Keratinocyte (primary cell): Measurements from ENCODE around the gene MEFV. TPM values are rescaled to one million over a fixed set of nuclear protein-coding genes. Genes with fewer than 3 reads are reported as not detected.

Experiments
- DNase-seq: peaks from one replicate; pipeline ENCODE4 v3.0.0-alpha.2; 2011; ENCODE audit warnings: low read depth, missing footprints, low spot score
- FAIRE-seq: peaks from 2 replicates; lab custom pipeline; 2011; peaks lifted over from hg19 to GRCh38; lab: Jason Lieb, UNC
- H2AFZ ChIP-seq: 2 replicates; pipeline ENCODE4 v1.6.0; 2012; ENCODE audit warnings: low read length, control low read depth, inconsistent platforms; ENCODE audit not compliant: control insufficient read depth
- H3K27ac ChIP-seq: 2 replicates; pipeline ENCODE4 v1.5.1; 2011; ENCODE audit warnings: low read length; ENCODE audit not compliant: control insufficient read depth, insufficient read depth
- H3K27me3 ChIP-seq: 3 replicates; pipeline ENCODE4 v1.6.0; 2011; ENCODE audit warnings: low read length; ENCODE audit not compliant: control insufficient read depth, insufficient read depth; ENCODE audit errors: extremely low read depth
- H3K36me3 ChIP-seq, 2 experiments: 2 replicates in 1 of 2; 3 replicates in 1 of 2; pipeline ENCODE4 v1.5.1; 2011; ENCODE audit warnings: low read length in 2 of 2, mild to moderate bottlenecking in 1 of 2; ENCODE audit not compliant: control insufficient read depth in 2 of 2, insufficient read depth in 2 of 2; ENCODE audit errors: extremely low read depth in 1 of 2
- H3K4me1 ChIP-seq: 3 replicates; pipeline ENCODE4 v1.5.1; 2011; ENCODE audit warnings: low read length; ENCODE audit not compliant: control insufficient read depth, insufficient read depth; ENCODE audit errors: extremely low read depth
- H3K4me2 ChIP-seq: 3 replicates; pipeline ENCODE4 v1.6.0; 2011; ENCODE audit warnings: low read depth, low read length; ENCODE audit not compliant: control insufficient read depth, insufficient read depth; ENCODE audit errors: extremely low read depth
- H3K4me3 ChIP-seq, 3 experiments: fragments of 200-600 bp in 1 of 3; sonication (generic) in 1 of 3; 2 replicates in 2 of 3; 3 replicates in 1 of 3; pipeline ENCODE4 v1.5.1; 2011 to 2016; ENCODE audit warnings: low read length in 3 of 3, mild to moderate bottlenecking in 3 of 3, control low read depth in 2 of 3, inconsistent platforms in 1 of 3, low read depth in 1 of 3, mixed read lengths in 1 of 3, mixed run types in 1 of 3, moderate library complexity in 1 of 3; ENCODE audit not compliant: control insufficient read depth in 2 of 3, insufficient read depth in 2 of 3; ENCODE audit errors: extremely low read depth in 1 of 3
- H3K79me2 ChIP-seq: 2 replicates; pipeline ENCODE4 v1.6.0; 2012; ENCODE audit warnings: low read length; ENCODE audit not compliant: control insufficient read depth, insufficient read depth
- H3K9ac ChIP-seq: 3 replicates; pipeline ENCODE4 v1.6.0; 2011; ENCODE audit warnings: low read length; ENCODE audit not compliant: control insufficient read depth, insufficient read depth; ENCODE audit errors: extremely low read depth
- H3K9me1 ChIP-seq: 3 replicates; pipeline ENCODE4 v1.6.0; 2011; ENCODE audit warnings: low read length; ENCODE audit not compliant: control insufficient read depth, insufficient read depth; ENCODE audit errors: extremely low read depth
- H3K9me3 ChIP-seq: 2 replicates; pipeline ENCODE4 v1.5.1; 2012; ENCODE audit warnings: low read depth, low read length; ENCODE audit not compliant: control insufficient read depth
- H4K20me1 ChIP-seq: 3 replicates; pipeline ENCODE4 v1.6.0; 2011; ENCODE audit warnings: low read length; ENCODE audit not compliant: control insufficient read depth, insufficient read depth; ENCODE audit errors: extremely low read depth
- CTCF ChIP-seq, 3 experiments: IDR thresholded peaks in 1 of 3; conservative IDR thresholded peaks in 1 of 3; optimal IDR thresholded peaks in 1 of 3; 2 replicates in 2 of 3; 3 replicates in 1 of 3; pipeline versions ENCODE3 to v1.5.1; 2011; ENCODE audit warnings: low read length in 3 of 3, mild to moderate bottlenecking in 3 of 3, moderate library complexity in 2 of 3, control low read depth in 1 of 3, inconsistent platforms in 1 of 3; ENCODE audit not compliant: insufficient read depth in 2 of 3; ENCODE audit errors: extremely low read depth in 1 of 3
- EZH2 ChIP-seq: IDR thresholded peaks from one replicate; pipeline ENCODE4 v1.6.1; 2012; ENCODE audit warnings: inconsistent platforms, mild to moderate bottlenecking, low read length, moderate library complexity
- dilution Hi-C: fragments of 300-500 bp; cut with MboI; formaldehyde crosslinking; loops from one replicate; pipeline ENCODE4 v1.7.0; 2020; ENCODE audit warnings: low sequenced_read_pairs; ENCODE audit not compliant: extremely low pct_ligation_motif_present
- polyA plus RNA-seq, 5 experiments: library from polyadenylated mRNA; depleted of rRNA in 3 of 5; stranded (reverse) in 3 of 5; stranded (forward) in 1 of 5; unstranded in 1 of 5; fragments of >200 nt; gene quantifications; 1 replicate in 1 of 5; 2 replicates in 3 of 5; 3 replicates in 1 of 5; pipeline versions ENCODE4 v1.2.1 to v1.2.3, GENCODE V29; 2011 to 2012; ENCODE audit warnings: missing spikeins in 2 of 5, low read depth in 1 of 5, low replicate concordance in 1 of 5

MEFV gene
- polyA plus RNA-seq, 1 donor (not counting 4 experiments of a cell fraction or from before 2014, with no cell fraction given), result not detected

DNA sequence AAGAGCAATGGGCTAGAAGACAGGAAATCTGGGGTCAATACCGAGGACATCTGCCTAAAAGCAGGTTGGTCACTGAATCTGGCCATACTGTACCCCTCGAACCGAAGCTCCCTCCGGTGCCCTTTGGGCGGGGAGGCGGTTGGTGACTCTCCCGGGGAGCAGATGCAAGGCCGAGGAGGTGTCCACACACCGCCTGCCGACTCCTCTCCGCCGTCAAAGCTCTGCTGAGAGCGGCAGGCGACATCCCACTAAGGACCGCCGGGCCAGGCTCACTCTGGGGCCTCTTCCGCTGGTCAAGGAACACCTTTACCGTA lies 21.9 kb downstream of the MEFV start:
- H3K9me1 ChIP-seq, result no peaks in the 10 kb centered on the region
- H3K27ac ChIP-seq, result peak overlapping the region; percentile 84
- FAIRE-seq (no peak), DNase-seq (no peak)
- no peaks in the 10 kb centered on the region for H3K27me3 ChIP-seq
- H3K36me3 ChIP-seq, result peaks cover 8 to 9% of the 10 kb centered on the region in 2 experiments
- H2AFZ ChIP-seq, result peak overlapping the region; percentile 100
- no peaks in the 10 kb centered on the region for H3K9me3 ChIP-seq
- TF ChIP-seq CTCF (optimal IDR thresholded peaks at IDR 0.05 in 1 of 3, IDR thresholded peaks at IDR 0.05 in 1 of 3, conservative IDR thresholded peaks at IDR 0.05 in 1 of 3; ENCODE audit: extremely low read depth in 1 of 3, insufficient read depth in 2 of 3, low read length in 3 of 3) (no peak), EZH2 (no peak)
- H3K9ac ChIP-seq, result peak overlapping the region; percentile 87
- H3K79me2 ChIP-seq, result peaks cover 15% of the 10 kb centered on the region
- peak overlapping the region; percentile 70 to 95 (median 92) for H3K4me3 ChIP-seq
- peaks cover 4% of the 10 kb centered on the region for H3K4me1 ChIP-seq
- dilution Hi-C loops, result no loop called here
- H4K20me1 ChIP-seq, result no peaks in the 10 kb centered on the region
- H3K4me2 ChIP-seq, result peak overlapping the region; percentile 99

GRCh38 chr16:3223913-3224515 lies 32.4 kb downstream of the MEFV start:
- peaks cover 4 to 28% of the 10 kb centered on the region in 2 experiments for H3K36me3 ChIP-seq
- dilution Hi-C loops, result no loop called here
- no peak for FAIRE-seq

More at GRCh38 chr16:3223913-3224515, 32.4 kb downstream of the MEFV start:
- no peak overlapping the region for H3K9ac ChIP-seq
- peaks cover 18% of the 10 kb centered on the region for H3K9me3 ChIP-seq
- H3K79me2 ChIP-seq, result no peaks in the 10 kb centered on the region
- TF ChIP-seq EZH2 (no peak), CTCF (optimal IDR thresholded peaks at IDR 0.05 in 1 of 3, IDR thresholded peaks at IDR 0.05 in 1 of 3, conservative IDR thresholded peaks at IDR 0.05 in 1 of 3; ENCODE audit: extremely low read depth in 1 of 3, insufficient read depth in 2 of 3, low read length in 3 of 3) (no peak)
- no peaks in the 10 kb centered on the region for H3K9me1 ChIP-seq
- H4K20me1 ChIP-seq, result no peaks in the 10 kb centered on the region
- no peak overlapping the region for H2AFZ ChIP-seq
- DNase-seq, result no peak
- no peak overlapping the region for H3K4me3 ChIP-seq
- no peaks in the 10 kb centered on the region for H3K4me1 ChIP-seq
- H3K4me2 ChIP-seq, result no peak overlapping the region
- no peak overlapping the region for H3K27ac ChIP-seq
- H3K27me3 ChIP-seq, result no peaks in the 10 kb centered on the region
